Activated CD4-positive, alpha-beta T cell treated with anti-CD3 and anti-CD28 coated beads, Interleukin-2, amount 10 ng/mL, durations not matched to agents 7 days and 5 days (primary cell): ENCODE data around the gene EIF4G3. TPM values are rescaled to one million over a fixed set of nuclear protein-coding genes. Genes with fewer than 3 reads are reported as not detected.
"Not testable (repeated sequence)": the region's sequence is repeated elsewhere in the genome, so short reads cannot be mapped to it uniquely, and the experiment has no call there.

Experiments used
- CTCF ChIA-PET: fragments of 350-600 bp; sonication (Branson Sonifier 250); formaldehyde crosslinking; loops from one replicate; lab custom pipeline; 2021; ENCODE audit warnings: antibody characterized with exemption; lab: Charles Lee
- POLR2A ChIA-PET: fragments of 350-600 bp; sonication (Branson Sonifier 250); formaldehyde crosslinking; loops from one replicate; lab custom pipeline; 2021; ENCODE audit warnings: antibody characterized with exemption; lab: Charles Lee
- DNase-seq: peaks from one replicate; pipeline ENCODE4 v3.0.0-alpha.2; 2020
- H3K27ac Mint-ChIP-seq: one replicate; pipeline ENCODE4 v1.8.0; 2021; ENCODE audit warnings: mild to moderate bottlenecking, moderate library complexity, mixed read lengths
- H3K27me3 Mint-ChIP-seq: one replicate; pipeline ENCODE4 v1.8.0; 2021; ENCODE audit warnings: mixed read lengths
- H3K36me3 Mint-ChIP-seq: one replicate; pipeline ENCODE4 v1.8.0; 2021; ENCODE audit warnings: low read depth, mixed read lengths
- H3K4me1 Mint-ChIP-seq: one replicate; pipeline ENCODE4 v1.8.0; 2021; ENCODE audit warnings: mixed read lengths
- H3K4me3 Mint-ChIP-seq: one replicate; pipeline ENCODE4 v1.8.0; 2021; ENCODE audit warnings: mild to moderate bottlenecking, moderate library complexity, mixed read lengths
- H3K9me3 Mint-ChIP-seq: one replicate; pipeline ENCODE4 v1.8.0; 2021; ENCODE audit warnings: mixed read lengths
- total RNA-seq, 2 experiments: library from RNA; stranded (reverse); gene quantifications; one replicate each; pipeline ENCODE4 v1.2.3, GENCODE V29; 2021

Gene EIF4G3
- 10 to 100 TPM; 23.8 to 31.5 TPM for total RNA-seq

- Mint-ChIP-seq H3K4me1 (peaks cover 23% of the 10 kb centered on the region), H3K27me3 (peaks cover 11% of the 10 kb centered on the region), H3K9me3 (no peaks in the 10 kb centered on the region), H3K4me3 (peak within 1 kb of the TSS; percentile 84), H3K36me3 (peaks cover 3% of the 10 kb centered on the region), H3K27ac (peak within 1 kb of the TSS; percentile 94)
- CTCF ChIA-PET, result interaction anchor here (0.6 kb wide), 1 partner anchor 13 kb away, joined by 3 read pairs; no protein-coding TSS in a partner anchor
- POLR2A ChIA-PET, result no interaction called here
- DNase-seq, result peak; percentile 100
Observed at GRCh38 chr1:21176586-21177555, at the start of gene EIF4G3. TSS of gene EIF4G3 (minus strand) at chr1:21176897. CDS start at chr1:21002742, 174,155 bp downstream.

- no peaks in the 10 kb centered on the region for H3K4me1 Mint-ChIP-seq
Observed at GRCh38 chr1:21225065-21225464, 48.4 kb upstream of the EIF4G3 start.

GRCh38 chr1:21220815-21221214 lies 44.1 kb upstream of the EIF4G3 start:
- peaks cover 30% of the 10 kb centered on the region for H3K36me3 Mint-ChIP-seq
- no peak overlapping the region for H3K27ac Mint-ChIP-seq
- H3K4me1 Mint-ChIP-seq, result no peaks in the 10 kb centered on the region
- no peak for DNase-seq
- ChIA-PET POLR2A (no interaction called here), CTCF (interaction anchor here (0.9 to 1.5 kb wide), 3 partner anchors 12 to 148 kb away, joined by 3 read pairs; no protein-coding TSS in a partner anchor)
- no peak overlapping the region for H3K4me3 Mint-ChIP-seq
- H3K9me3 Mint-ChIP-seq, result no peaks in the 10 kb centered on the region
- no peaks in the 10 kb centered on the region for H3K27me3 Mint-ChIP-seq

More at GRCh38 chr1:21225065-21225464, 48.4 kb upstream of the EIF4G3 start:
- ChIA-PET POLR2A (no interaction called here), CTCF (no interaction called here)
- H3K9me3 Mint-ChIP-seq, result no peaks in the 10 kb centered on the region
- no peak overlapping the region for H3K4me3 Mint-ChIP-seq
- no peak for DNase-seq
- no peaks in the 10 kb centered on the region for H3K27me3 Mint-ChIP-seq
- peaks cover 34% of the 10 kb centered on the region for H3K36me3 Mint-ChIP-seq
- H3K27ac Mint-ChIP-seq, result no peak overlapping the region

GRCh38 chr1:21219674-21220073 lies 43.0 kb upstream of the EIF4G3 start:
- Mint-ChIP-seq H3K9me3 (no peaks in the 10 kb centered on the region), H3K36me3 (peaks cover 30% of the 10 kb centered on the region), H3K4me3 (no peak overlapping the region), H3K4me1 (no peaks in the 10 kb centered on the region), H3K27ac (no peak overlapping the region), H3K27me3 (no peaks in the 10 kb centered on the region)
- ChIA-PET POLR2A (no interaction called here), CTCF (interaction anchor here (0.6 to 1.2 kb wide), 3 partner anchors 11 to 267 kb away, joined by 3 to 4 read pairs (median 3); no protein-coding TSS in a partner anchor)
- DNase-seq, result no peak

GRCh38 chr1:21217812-21218596 lies 41.3 kb upstream of the EIF4G3 start:
- Mint-ChIP-seq H3K27me3 (no peaks in the 10 kb centered on the region), H3K4me3 (no peak overlapping the region), H3K9me3 (no peaks in the 10 kb centered on the region), H3K27ac (no peak overlapping the region), H3K4me1 (no peaks in the 10 kb centered on the region), H3K36me3 (peaks cover 20% of the 10 kb centered on the region)
- peak; percentile 46 for DNase-seq
- ChIA-PET CTCF (interaction anchor here (0.6 to 2.8 kb wide), 12 partner anchors 9 to 522 kb away, joined by 3 to 18 read pairs (median 6); no protein-coding TSS in a partner anchor), POLR2A (no interaction called here)

GRCh38 chr1:21216835-21217811 lies 40.4 kb upstream of the EIF4G3 start:
- Mint-ChIP-seq H3K36me3 (peaks cover 17% of the 10 kb centered on the region), H3K27me3 (no peaks in the 10 kb centered on the region), H3K4me3 (no peak overlapping the region), H3K4me1 (no peaks in the 10 kb centered on the region), H3K27ac (peak overlapping the region; percentile 46), H3K9me3 (no peaks in the 10 kb centered on the region)
- CTCF ChIA-PET, result interaction anchor here (0.6 to 2.8 kb wide), 13 partner anchors 9 to 521 kb away, joined by 3 to 18 read pairs (median 5); no protein-coding TSS in a partner anchor
- DNase-seq, result peak; percentile 79
- POLR2A ChIA-PET, result no interaction called here

- no peaks in the 10 kb centered on the region for H3K9me3 Mint-ChIP-seq
- POLR2A ChIA-PET, result no interaction called here
- no peaks in the 10 kb centered on the region for H3K27me3 Mint-ChIP-seq
- no peak overlapping the region for H3K27ac Mint-ChIP-seq
- H3K4me3 Mint-ChIP-seq, result no peak overlapping the region
- DNase-seq, result no peak
- H3K36me3 Mint-ChIP-seq, result peaks cover 4% of the 10 kb centered on the region
- CTCF ChIA-PET, result interaction anchor here (0.5 to 1.3 kb wide), 2 partner anchors 156 to 309 kb away, joined by 5 read pairs; no protein-coding TSS in a partner anchor
- peaks cover 1% of the 10 kb centered on the region for H3K4me1 Mint-ChIP-seq
Observed at GRCh38 chr1:21212126-21212525, 35.4 kb upstream of the EIF4G3 start.

GRCh38 chr1:21208137-21208700 lies 31.5 kb upstream of the EIF4G3 start:
- not testable (repeated sequence) for H3K36me3 Mint-ChIP-seq, H3K4me3 Mint-ChIP-seq, H3K9me3 Mint-ChIP-seq, H3K4me1 Mint-ChIP-seq, H3K27ac Mint-ChIP-seq, H3K27me3 Mint-ChIP-seq, DNase-seq
- ChIA-PET CTCF (interaction anchor here (0.7 to 2.0 kb wide), 4 partner anchors 10 to 169 kb away, joined by 3 to 7 read pairs (median 3); no protein-coding TSS in a partner anchor), POLR2A (interaction anchor here (0.5 kb wide), 1 partner anchor 383 kb away, joined by 3 read pairs; no protein-coding TSS in a partner anchor)

GRCh38 chr1:21206117-21206516 lies 29.4 kb upstream of the EIF4G3 start:
- H3K4me3 Mint-ChIP-seq, result no peak overlapping the region
- no peaks in the 10 kb centered on the region for H3K9me3 Mint-ChIP-seq
- ChIA-PET POLR2A (no interaction called here), CTCF (no interaction called here)
- no peaks in the 10 kb centered on the region for H3K36me3 Mint-ChIP-seq
- H3K27ac Mint-ChIP-seq, result no peak overlapping the region
- DNase-seq, result no peak
- peaks cover 1% of the 10 kb centered on the region for H3K4me1 Mint-ChIP-seq
- H3K27me3 Mint-ChIP-seq, result no peaks in the 10 kb centered on the region

- no peak overlapping the region for H3K27ac Mint-ChIP-seq
- H3K4me3 Mint-ChIP-seq, result no peak overlapping the region
- POLR2A ChIA-PET, result no interaction called here
- H3K27me3 Mint-ChIP-seq, result no peaks in the 10 kb centered on the region
- no peak for DNase-seq
- H3K4me1 Mint-ChIP-seq, result peaks cover 1% of the 10 kb centered on the region
- no peaks in the 10 kb centered on the region for H3K36me3 Mint-ChIP-seq
- CTCF ChIA-PET, result interaction anchor here (0.6 kb wide), 1 partner anchor 205 kb away, joined by 4 read pairs; no protein-coding TSS in a partner anchor
- H3K9me3 Mint-ChIP-seq, result no peaks in the 10 kb centered on the region
Observed at GRCh38 chr1:21205416-21205815, 28.7 kb upstream of the EIF4G3 start.

GRCh38 chr1:21201650-21202049 lies 25.0 kb upstream of the EIF4G3 start:
- ChIA-PET CTCF (no interaction called here), POLR2A (no interaction called here)
- H3K9me3 Mint-ChIP-seq, result no peaks in the 10 kb centered on the region
- H3K36me3 Mint-ChIP-seq, result no peaks in the 10 kb centered on the region
- no peak overlapping the region for H3K27ac Mint-ChIP-seq
- peaks cover under 1% of the 10 kb centered on the region for H3K27me3 Mint-ChIP-seq
- H3K4me1 Mint-ChIP-seq, result no peaks in the 10 kb centered on the region
- H3K4me3 Mint-ChIP-seq, result no peak overlapping the region
- no peak for DNase-seq
